GM21619 (cell line): ENCODE data around the gene CRKL.

ENCODE experiments used
- ATAC-seq: cut with Tn5 transposase; IDR thresholded peaks from one replicate; pipeline ENCODE4 v1.9.1; 2021; ENCODE audit not compliant: unreplicated experiment

CRKL gene

DNA sequence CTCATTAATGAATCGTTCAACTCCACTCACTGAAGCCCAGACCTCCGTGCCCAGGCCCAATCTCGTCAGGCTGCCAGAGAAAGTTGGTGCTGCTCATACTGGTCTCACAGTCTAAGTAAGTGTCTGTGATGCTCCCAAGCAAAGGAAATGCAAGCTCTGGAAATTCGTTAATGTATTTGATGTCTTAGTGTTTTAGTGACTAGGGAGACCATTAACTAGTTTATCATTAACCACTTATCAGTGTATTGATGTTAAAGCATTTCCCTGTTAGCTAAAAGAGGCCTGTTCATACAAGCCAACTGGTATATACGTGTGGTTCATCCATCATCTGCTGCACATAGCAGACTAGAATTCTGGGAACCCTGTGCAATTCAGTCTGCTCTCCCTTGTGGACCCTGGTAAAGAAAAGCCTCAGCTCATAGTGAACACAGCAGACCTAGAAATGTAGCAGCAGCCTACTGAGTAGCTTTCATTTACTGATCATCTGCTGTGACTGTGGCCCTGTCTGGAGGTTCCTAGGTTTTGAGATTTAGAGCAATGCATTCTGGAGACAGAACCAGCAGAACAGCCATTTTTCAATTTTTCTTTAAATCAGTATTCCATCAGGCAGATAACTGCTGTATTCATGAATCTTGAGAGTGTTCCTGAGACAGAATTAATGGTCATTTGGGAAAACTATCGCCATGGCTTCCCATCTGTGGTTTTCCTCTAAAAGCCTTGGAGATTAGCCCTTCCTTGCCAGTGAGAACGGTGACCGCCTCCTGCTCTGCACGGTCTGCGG lies 34.1 kb downstream of the CRKL start:
- ATAC-seq: no peak

DNA sequence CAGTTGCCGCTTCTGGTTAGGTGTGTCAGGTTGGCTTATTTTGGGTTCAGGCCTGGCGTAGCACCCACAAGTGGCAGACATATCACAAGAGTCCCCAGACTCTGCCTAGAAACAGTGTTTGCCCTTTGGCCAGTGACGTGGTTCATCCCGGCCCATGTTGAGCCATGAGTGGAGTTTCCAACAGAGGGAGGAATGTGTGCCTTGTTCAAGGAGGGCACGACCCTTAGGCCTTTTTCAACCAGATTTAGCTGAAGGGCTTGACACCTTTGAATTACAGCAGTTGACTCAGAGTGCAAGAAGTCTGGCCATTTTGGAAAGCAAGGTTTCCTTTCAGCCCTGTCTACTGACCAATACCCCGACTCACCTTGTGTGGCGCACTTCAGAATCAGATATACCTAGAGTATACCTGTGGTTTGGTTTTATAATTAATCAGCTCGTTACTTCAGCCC lies 34.7 kb downstream of the CRKL start:
- no peak for ATAC-seq

DNA sequence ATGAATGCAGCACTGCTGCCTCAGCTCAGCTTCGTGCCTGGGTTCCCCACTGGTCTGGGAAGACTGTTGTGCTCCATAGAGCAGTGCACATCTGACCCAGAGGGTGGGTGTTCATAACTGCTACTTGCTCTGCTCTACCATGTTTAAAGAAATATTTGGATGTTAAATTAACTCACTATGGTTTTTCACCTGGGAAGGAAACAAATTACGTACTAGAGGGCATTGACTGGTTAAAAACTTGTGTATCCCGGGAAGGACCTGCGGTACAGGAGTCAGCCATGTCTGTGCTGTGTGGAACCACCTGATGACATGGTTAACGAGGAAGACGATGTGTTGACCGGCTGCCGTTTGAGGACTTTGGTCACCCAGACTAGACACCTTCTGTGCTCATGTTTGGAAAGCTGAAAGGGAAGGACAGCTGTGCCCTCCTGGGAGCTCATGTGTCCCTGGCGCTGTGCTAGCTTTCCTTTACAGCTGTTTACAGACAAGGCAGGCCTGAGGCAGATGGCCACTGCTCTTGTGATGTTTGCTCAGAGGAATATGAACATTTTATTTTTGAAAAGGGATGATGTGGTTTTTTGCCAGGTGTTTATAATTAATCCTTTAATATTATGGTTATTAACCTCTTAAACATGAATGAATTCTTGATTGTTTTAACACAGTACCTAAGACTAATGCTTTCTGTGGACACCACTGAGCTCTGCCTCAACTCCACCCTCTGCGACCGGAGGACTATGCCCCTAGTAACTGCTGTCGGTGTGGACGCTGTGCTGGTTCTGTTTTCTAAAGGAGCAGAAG lies 35.5 kb downstream of the CRKL start:
- no peak for ATAC-seq

DNA sequence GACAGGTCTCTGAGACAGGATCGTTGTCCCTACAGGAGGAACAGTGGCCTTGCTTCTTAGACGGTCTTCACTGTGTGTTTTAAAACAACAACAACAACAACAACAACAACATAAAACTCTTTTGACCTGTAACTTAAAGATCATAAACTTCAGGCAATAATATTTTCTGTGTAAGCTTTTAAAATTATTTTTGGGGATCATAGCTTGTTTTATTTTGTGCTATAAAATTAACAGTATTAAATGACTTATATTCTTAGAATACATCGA lies 36.1 kb downstream of the CRKL start:
- ATAC-seq: no peak

DNA sequence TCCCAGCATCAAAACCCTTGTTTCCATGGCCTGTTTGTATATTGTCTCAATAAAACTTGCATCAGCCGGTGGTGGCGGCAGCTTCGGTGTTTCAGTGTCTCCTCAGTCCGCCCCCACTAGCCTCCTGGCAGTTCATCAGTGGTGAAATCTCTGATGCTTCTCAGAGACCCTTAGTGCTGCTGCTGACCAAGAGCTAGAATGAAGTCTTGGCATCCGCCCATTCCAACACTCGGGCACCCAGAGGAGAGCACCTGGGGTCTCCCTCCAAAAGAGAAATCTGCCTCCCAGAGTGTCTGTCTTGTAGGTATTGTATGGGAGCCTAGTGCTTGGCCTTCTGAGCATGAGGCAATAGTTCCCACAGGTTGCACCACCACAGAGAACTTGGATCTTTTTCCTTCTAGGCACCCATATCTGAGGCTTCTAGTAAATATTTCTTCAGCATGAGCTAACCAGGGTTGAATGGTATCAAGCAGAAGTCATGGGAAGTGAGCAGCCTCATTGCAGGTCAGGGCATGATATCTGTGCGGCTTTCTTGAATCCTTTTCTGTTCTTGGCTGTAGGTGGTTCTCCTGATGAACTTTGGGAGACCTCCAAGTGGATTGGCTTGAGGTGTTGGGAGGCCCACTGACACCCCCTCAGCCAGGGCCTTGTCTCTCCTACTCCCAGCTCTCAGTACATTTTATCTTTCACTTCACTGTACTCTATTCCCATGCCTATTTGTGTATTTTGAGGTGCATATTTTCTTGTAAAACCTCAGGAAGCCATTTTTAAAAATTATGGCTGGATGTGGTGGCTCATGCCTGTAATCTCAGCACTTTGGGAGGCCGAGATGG lies 36.7 kb downstream of the CRKL start:
- no peak for ATAC-seq

DNA sequence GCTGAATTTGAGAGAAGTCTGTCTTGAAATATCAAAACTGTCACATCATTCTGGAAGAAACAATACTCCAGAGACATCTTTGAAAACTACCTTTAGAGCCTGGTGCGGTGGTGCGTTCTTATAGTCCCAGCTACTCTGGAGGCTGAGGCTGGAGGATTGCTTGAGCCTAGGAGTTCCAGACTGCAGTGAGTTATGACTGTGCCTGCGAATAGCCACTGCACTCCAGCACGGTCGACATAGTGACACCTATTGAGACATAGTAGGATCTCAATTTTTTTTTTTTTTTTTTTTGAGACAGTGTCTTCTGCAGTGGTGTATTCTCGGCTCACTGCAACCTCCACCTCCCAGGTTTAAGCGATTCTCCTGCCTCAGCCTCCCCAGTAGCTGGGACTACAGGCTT lies 38.3 kb downstream of the CRKL start:
- ATAC-seq: no peak

DNA sequence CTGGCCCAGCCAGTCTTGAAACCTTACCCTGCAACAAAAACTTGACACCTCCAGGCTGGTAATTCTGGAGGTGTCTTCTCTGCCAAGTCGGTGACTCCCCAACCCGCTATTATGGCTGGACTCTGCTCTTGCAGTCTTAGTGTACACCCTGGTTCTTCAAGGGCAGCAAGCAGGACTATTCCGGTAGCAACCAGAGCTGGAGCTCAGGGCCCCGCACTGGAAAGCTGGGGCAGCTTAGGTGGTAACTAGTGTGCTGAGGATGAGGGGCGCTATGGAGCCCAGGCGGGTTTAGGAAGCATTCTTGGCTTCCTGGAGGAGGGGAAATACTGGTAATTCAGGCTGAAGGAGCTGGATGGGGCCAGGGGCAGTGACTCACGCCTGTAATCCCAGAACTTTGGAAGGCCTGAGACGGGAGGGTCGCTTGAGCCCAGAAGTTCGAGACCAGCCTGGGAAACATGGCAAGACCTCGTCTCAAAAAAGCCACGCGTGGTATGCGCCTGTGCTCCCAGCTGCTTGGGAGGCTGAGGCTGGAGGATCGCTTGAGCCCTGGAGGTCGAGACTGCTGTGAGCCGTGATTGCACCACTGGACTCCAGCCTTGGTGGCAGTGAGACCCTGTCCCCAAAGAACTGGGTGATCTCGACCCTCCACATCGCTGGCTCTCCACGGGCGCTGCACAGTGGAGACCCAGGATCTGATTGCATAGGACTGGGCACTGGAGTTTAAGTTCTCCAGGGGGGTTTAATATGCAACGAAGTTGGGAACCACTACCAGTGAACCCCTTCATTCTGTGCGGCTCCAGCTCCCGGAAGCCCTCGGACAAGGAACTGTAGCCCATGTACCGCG lies 39.3 kb downstream of the CRKL start:
- ATAC-seq: no peak

DNA sequence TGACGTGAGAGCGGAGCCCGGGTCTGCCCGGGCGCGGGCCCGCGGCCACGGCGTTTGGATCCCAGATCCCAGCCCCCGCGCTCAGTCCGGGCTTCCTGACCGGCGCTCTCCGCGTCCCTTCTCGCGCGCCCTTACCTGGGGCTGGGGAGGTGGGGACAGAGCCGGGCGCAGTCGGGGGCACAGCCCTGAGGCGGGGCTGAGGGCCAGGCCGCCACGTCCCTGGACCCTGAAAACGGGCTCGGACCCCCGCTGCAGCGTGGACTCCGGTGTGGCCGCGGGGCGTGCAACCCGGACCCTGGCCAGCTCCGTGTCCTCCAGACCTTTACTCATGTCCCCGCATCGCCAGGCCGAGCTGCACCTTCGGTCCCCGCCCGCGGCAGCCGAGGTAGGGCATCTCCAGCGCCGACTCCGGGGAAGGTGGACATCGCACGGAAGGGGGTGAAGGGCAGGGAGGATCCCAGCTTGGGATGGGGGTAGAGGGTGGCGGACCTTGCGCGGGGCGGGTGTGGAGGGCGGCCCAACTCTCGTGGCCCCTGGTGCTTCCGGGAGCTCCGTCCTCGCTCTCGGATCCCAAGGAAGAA lies 40.0 kb downstream of the CRKL start:
- no peak for ATAC-seq

DNA sequence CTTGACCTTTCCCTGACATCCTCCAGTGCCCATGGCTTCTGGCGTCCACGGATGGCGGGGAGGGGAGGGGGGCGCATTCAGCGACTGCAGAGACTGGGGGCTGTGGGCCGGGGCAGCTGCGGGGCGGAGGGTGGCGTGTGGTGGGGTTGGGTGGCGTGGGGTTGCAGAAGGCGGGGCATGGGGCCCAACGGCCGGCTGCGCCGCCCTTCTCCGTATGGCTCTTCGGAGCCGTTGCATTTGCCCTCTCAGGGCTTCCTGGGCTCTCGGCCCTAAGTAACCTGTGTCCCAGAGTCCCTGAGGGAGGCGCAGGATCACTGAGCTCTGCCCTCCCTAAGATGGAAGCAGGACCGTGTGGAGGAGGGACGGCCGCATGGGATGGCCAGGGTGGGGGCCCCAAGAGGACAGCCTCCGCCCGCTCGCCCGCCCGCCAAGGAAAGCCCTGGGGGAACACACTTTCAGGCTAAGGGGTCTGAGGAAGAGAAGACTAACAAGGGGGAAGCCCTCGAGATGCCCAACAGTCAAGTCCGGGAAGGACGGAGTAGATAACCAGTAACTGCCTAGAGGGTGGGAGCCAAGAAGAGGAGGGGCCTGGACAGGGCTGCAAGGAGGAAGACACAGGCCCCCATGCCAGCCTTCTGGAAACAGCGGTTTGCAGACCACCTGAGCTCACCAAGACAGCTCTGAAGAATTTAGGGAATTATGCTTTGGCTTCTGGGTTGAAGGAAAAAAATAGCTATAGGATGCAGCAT lies 40.6 kb downstream of the CRKL start:
- ATAC-seq: no peak

DNA sequence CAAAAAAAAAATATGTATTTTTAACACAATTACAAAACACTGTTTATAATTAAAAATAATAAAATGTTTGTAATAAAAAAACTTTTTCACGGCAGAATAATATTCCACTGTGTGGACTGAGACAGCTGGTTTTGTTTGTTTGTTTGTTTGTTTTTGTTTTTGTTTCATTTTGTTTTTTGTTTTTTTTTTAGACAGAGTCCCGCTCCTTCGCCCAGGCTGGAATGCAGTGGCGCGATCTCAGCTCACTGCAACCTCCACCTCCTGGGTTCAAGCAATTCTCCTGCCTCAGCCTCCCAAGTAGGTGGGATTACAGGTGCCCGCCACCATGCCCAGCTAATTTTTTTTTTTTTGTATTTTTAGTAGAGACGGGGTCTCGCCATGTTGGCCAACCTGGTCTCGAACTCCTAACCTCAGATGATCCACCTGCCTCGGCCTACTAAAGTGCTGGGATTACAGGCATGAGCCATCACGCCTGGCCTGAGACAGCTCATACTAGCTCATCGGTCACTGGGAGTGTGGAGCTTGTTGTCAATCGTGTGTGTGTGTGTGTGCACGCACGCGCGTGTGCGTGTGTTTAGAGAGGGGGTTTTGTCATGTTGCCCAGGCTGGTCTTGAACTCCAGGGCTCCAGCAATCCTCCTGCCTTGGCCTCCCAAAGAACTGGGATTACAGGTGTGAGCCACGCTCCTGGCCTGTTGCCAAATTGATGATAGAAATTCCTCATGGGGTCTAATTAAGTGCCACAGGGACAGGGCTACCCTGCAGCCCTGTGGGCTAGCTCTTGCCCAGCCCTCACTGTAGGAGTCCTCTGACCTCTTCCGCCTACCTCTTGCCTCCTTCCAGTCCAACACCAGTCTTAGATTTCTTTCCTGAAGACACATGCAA lies 42.6 kb downstream of the CRKL start:
- ATAC-seq: no peak

DNA sequence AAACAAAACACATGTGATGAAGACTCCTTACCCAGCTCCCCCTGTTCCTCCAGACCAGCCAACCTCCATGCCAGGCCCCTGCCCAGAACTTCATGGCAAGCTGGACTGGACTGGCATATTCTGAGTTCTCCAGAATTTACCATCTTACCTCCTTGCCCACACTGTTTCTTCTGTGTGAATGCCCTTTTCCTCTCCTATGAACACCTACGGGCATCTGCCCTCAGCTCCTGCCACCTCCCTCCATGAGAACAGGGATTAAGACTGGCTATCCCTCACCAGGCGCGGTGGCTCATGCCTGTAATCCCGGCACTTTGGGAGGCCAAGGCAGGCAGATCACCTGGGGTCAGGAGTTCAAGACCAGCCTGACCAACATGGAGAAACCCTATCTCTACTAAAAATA lies 43.4 kb downstream of the CRKL start:
- ATAC-seq: no peak

DNA sequence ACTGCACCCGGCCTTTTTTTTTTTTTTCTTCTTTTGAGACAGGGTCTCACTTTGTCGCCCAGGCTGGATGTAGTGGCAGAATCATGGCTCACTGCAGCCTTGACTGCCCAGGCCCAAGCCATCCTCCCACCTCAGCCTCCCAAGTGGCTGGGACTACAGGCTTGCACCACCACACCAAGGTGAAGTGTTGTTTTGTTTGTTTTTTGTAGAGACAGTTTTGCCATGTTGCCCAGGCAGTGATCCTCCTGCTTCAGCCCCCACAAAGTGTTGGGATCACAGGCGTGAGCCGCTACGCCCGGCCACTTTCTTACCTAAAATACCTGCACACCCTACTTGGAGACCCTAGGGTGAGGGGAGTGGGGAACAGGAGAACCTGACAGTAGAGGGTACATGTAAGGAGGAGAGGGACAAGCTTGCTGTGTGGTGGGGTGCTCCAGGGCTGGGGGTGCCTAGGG lies 45.3 kb downstream of the CRKL start:
- ATAC-seq: no peak

DNA sequence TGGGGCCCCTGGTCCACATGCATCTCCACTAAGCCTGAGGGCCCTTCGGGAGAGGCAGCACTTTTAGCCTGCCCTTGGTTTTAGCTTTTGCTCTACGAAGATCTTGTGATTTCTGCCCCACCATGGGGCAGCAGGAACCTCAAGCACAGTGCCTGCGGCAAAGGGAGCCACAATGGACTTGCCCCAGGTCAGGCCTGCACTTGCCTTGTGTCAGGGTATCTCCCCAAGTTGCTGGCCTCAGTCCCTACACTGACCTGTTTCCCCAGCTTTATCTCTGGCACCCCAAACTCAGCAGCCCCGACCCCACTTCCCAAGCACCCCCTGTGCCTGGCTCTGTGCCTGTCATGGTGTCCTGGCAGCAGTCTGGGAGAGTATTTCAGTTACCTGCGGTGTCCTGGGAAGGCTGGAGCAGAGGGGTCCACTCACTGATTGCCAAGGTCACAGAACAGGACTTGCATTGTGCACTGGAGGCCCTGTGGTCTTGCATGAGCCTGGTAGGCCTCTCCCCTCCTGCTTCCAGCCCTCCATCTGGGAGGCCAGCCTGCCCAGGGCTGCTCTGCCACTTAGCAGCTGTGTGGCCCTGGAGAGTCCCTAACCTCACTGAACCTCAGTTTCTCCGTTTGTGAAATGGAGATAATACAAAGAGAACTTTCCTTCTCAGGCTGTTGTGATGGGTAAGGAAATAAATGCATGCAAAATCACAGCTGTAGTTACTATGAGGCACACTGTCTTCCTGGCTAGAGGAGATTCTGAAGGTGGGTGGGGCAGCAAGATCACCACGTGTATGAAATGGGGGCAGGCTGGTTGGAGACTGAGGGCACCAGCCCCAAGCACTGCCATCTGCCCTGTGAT lies 46.2 kb downstream of the CRKL start:
- ATAC-seq: no peak

DNA sequence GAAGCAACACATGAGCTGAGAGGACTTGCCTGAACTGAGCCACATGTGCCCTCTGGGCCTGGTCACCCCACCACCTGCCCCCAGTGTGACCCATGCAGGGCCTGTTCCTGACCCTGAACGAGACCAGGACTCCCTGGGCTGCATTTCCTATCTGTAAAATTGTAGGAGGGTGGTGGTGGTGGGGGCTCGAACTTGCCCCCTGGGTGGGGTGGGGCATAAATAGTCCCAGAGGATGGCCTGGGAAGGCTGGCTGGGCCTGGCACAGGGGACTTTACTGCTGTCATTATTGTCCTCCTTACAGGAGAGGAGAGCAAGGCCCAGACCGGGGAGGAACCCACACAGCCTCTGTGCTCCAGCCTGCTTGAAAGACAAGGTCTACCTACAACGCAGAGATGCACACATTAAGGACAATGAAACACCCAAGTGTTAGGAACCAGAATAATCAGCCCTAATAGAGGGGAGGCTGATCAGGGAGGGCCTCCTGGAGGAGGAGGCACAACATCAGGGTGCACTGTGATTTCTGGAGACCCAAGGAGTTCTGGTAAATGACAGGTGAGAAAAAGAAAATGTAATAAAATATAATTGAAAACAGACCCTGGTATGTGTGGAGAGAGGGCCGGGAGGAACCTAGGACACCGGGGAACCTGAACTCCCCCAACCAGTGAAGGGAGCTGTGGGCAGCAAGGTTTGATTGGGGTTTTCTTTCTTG lies 47.0 kb downstream of the CRKL start:
- no peak for ATAC-seq

DNA sequence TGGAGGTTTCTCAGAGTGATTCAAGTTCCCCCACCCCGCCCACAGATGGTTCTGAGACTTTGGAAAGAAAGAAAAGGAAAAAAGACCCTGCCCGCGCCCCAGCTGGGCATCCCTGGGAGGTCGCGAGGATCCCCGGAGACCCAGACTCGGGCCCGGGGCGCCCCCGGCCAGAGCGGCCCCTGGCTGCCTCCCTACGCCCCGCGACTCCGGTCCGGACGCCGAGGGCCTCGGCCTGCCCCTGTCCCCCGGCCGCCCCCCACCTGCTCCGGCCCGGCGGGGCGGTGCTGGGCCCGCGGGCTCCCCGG lies 47.5 kb downstream of the CRKL start:
- ATAC-seq: no peak

DNA sequence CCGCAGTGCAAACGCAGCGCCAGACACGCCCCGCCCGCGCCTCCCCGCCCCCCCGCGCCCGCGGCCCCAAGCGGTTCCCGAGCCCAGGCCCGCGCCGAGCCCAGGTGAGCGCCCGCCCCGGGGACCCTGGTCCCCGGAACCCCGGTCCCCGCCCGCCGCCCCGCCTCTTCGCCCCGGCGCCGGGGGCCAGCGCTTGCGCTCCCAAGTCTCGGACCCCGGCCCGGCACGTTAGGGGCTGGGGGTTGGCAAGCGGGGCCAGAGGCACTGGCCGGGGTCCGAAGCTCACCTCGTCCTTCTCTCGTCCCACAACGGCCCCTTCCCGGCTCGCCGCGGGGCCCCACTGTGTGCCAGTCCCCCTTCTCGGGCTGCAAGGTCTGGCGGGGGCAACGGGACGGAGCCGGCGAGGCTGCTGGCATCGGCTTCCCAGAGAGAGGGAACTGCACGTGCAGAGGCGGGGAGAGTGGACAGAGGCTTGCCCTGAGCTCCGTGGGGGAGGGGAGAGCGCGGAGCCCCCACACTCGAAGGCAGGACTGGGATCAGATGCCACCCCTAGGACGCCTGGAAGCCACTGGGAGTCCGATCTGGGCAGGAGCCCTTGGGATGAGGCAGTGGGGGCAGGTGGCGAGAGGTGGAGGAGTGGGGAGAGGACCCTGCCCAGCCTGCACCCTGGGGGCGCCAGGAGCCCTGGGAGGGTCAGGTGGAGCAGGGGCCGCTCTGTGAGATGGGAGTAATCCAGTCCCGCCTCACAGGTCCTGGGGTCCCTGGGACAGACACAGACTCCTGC lies 48.1 kb downstream of the CRKL start:
- ATAC-seq: no peak
